NCI-H1417 treated with DMSO at 0.1 percent for 48 hours (cell line): ENCODE data around the gene ZNF302.
"Not testable (repeated sequence)": the region's sequence is repeated elsewhere in the genome, so short reads cannot be mapped to it uniquely, and the experiment has no call there.

Source experiments
- DNase-seq: peaks from one replicate; lab custom pipeline; 2025; lab: John Stamatoyannopoulos, UW

The ZNF302 gene

GRCh38 chr19:34677386-34678084 is at the start of gene ZNF302:
Gene ZNF302 (plus strand): TSS chr19:34677678. CDS start chr19:34678805, 1,127 bp downstream.
- peak; percentile 79 for DNase-seq

GRCh38 chr19:34633802-34634201 is 43.7 kb upstream of the ZNF302 start:
- no peak for DNase-seq

DNA sequence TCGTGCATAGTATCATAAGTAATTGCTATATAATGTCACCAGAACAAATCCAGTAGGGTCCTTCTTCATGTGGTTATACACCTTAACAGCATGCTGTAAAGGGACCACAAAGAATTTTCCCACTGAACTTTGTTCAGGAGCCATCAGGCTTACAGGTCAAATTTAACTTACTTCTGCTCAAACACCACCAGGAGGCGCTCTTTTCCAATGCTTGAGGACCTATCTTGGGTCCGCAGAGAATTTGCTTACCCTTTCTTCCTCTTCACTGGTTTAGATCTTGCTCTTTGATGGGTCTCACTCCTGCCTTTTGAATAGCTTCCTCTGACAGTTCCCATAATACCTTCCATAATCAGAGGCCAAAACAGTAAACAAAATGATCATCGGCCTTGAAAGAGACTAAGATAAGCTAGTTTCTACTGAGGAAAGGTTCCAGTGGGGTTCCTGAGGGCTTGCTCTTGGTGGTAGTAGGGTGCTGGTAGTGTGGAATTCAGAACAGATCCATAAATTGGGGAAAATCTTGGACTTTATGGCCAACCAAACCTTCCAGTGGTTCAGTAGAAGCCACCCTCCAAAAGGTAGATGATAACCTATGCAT is 37.9 kb upstream of the ZNF302 start:
- DNase-seq = no peak

DNA sequence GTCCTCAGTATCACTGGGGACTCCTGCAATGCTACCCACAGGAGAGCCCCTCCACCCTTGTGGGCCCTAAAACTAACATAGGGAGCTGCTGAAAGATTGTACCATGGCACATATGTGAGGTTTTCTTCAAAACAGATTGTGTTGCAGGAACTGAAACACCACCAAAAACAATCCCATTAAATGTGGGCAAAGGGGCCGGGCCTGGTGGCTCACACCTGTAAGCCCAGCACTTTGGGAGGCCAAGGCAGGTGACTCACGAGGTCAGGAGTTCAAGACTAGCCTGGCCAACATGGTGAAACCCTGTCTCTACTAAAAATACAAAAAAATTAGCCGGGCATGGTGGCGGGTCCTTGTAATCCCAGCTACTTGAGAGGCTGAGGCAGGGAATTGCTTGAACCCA is 35.2 kb upstream of the ZNF302 start:
- DNase-seq = no peak

DNA sequence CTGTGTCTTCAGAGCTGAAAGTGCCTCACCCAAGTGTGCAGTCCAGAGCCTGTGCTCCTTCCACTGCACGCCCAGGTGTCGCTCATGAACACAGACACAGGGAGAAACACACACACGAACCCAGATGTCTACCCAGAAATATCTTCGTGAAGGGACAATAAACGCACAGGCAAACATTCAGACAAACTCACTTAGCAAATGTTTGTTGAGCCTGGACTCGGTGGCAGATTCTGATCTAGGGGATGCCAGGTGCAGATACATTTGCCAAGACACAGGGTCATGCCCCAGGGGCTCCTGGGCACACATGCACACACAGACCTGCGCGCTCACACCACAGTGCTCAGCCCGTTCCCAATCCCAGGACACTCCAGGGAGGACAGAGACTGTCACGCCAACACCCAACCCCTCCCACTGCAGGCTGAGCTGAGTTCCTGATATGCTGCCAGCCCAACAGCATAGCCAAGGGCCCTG is 32.5 kb upstream of the ZNF302 start:
- DNase-seq = no peak

DNA sequence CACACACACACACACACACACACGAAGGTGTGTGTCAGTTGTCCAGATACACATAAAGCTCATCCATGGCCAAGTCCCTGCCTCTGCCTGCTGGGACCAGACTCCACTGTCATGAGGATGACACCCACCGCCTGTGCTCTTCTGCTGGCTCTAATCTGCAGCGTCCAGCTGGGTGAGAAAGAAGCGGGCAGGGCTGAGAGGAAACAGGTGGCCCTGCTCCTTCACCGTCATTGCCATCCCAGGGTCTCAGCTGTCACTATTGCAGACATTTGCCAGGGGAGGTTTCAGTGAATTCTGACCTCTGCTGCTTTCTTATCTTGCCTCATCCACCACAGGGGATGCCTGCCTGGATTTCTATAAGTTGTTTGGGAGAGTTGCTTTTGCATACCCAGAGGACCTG is 31.9 kb upstream of the ZNF302 start:
- no peak for DNase-seq

GRCh38 chr19:34649886-34650543 is 27.5 kb upstream of the ZNF302 start:
- no peak for DNase-seq

DNA sequence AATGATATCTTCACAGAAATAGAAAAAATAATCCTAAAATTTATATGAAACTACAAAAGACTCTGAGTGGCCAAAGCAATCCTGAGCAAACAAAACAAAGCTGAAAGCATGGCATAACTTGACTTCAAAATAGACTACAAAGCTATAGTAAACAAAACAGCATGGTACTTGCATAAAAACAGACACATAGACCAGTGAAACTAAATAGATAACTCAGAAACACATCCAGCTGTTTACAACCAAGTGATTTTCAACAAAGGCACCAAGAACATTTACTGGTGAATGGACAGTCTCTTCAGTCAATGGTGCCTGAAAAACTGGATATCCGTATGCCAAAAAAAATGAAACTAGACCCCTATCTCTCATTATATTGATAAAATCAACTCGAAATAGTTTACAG is 25.7 kb upstream of the ZNF302 start:
- no peak for DNase-seq

GRCh38 chr19:34654796-34655195 is 22.7 kb upstream of the ZNF302 start:
- no peak for DNase-seq

GRCh38 chr19:34655651-34656050 is 21.8 kb upstream of the ZNF302 start:
- DNase-seq = no peak

DNA sequence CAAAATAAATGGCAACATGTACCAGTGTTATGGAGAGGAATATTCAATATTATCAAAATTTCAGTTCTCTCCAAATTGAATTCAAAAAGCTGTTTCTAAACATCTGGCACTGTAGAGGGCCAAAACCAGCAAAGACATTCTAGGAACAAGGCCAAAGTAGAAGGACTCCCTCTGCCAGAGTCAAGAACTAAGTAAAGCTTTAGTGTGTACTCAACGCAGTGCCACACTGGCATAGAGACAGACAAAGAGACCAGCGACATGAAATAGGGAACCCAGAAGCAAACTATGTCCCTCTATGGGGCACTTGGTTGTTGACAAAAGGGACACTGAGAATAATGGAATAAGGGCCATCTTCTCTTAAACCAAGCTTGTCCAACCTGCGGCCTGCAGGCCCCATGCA is 16.1 kb upstream of the ZNF302 start:
- no peak for DNase-seq

GRCh38 chr19:34662919-34663318 is 14.6 kb upstream of the ZNF302 start:
- DNase-seq = no peak

- no peak for DNase-seq
These were observed 13.3 kb upstream of the ZNF302 start for GRCh38 chr19:34664168-34664567.

DNA sequence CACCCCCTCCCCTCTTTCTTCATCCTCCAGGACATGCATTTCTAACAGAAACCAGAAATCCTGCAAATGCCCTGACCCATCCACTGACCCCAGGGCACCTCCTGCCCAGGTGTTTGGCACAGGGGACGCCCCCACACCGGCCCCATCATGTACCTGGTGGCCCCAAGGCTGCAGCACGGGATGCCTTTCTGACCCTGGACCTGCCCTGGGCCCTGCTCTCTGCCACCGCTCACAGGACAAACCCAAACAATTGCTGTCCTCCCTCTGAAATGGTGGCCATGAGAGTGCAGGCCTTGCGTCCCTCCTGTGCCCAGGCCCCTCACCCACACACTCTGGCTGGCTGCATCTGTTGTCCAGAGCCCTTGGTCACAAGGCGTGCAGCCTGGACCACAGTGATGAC is 12.6 kb upstream of the ZNF302 start:
- DNase-seq = no peak

GRCh38 chr19:34665275-34665674 is 12.2 kb upstream of the ZNF302 start:
- not testable (repeated sequence) for DNase-seq

- no peak for DNase-seq
These were observed 11.1 kb upstream of the ZNF302 start for GRCh38 chr19:34666200-34666957.

DNA sequence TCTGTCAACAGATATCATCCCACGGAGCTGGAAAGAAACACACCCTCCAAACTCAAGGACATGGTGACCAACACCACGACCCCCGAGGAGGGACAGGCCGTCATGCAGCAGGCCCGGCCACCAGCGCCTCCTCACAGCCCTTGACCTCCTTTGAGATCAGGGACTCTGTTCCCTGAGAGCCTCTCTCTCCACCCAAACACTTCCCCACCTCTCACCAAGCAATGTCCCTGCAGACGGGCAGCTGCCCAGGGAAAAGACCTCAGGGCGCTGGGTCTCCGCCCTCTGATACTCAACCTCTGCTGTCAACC is 10.6 kb upstream of the ZNF302 start:
- no peak for DNase-seq

- peak; percentile 26 for DNase-seq
These were observed 10.0 kb upstream of the ZNF302 start for GRCh38 chr19:34667349-34668076.

DNA sequence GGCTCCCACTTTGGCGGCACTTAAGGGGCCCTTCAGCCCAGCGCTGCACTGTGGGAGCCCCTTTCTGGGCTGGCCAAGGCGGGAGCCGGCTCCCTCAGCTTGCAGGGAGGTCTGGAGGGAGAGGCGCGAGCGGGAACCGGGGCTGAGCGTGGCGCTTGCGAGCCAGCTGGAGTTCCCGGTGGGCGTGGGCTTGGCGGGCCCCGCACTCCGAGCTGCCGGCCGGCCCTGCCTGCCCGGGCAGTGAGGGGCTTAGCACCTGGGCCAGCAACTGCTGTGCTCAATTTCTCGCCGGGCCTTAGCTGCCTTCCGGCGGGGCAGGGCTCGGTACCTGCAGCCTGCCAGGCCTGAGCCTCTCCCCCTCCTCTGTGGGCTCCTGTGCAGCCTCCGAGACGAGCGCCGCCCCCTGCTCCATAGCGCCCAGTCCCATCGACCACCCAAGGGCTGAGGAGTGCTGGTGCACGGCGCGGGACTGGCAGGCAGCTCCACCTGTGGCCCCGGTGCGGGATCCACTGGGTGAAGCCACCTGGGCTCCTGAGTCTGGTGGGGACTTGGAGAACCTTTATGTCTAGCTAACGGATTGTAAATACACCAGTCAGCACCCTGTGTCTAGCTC is 9.3 kb upstream of the ZNF302 start:
- not testable (repeated sequence) for DNase-seq

DNA sequence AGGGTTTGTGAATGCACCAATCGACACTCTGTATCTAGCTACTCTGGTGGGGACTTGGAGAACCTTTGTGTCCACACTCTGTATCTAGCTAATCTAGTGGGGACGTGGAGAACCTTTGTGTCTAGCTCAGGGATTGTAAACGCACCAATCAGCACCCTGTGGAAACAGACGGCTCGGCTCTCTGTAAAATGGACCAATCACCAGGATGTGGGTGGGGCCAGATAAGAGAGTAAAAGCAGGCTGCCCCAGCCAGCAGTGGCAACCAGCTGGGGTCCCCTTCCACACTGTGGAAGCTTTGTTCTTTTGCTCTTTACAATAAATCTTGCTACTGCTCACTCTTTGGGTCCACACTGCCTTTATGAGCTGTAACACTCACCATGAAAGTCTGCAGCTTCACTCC is 8.8 kb upstream of the ZNF302 start:
- DNase-seq = not testable (repeated sequence)

GRCh38 chr19:34669305-34669704 is 8.2 kb upstream of the ZNF302 start:
- no peak for DNase-seq

- no peak for DNase-seq
These were observed 5.5 kb upstream of the ZNF302 start for GRCh38 chr19:34671972-34672371.
